ENCODE results near the gene RNF214.
"Not testable (repeated sequence)": the region's sequence is repeated elsewhere in the genome, so short reads cannot be mapped to it uniquely, and the experiment has no call there.

RNF214 gene

DNA sequence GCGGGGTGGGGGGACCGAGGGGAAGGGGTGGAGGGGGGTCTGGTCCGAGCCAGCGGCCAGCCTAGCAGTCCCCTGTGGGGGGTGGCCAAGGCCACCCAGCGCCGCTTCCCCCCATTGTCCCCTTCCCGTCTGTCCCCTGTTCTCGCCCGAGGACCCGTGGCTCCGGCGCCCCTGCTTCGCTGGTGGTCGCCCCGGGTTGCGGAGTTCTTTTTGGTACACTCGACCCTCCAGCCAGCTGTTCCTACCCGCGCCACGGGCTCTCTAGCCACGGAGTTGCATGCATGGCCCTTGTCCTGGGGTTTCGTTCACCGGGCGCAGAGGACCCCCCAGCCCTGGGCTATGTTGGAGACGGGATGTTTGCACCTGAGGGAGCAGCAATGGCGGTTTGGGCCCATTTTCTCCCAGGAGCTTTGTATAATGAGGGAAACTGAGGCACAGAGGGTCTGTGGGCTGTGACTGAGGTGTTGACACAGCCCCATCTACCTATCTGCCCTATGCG, 489 bp downstream of the RNF214 start:
- DNase-seq: no peak

DNA sequence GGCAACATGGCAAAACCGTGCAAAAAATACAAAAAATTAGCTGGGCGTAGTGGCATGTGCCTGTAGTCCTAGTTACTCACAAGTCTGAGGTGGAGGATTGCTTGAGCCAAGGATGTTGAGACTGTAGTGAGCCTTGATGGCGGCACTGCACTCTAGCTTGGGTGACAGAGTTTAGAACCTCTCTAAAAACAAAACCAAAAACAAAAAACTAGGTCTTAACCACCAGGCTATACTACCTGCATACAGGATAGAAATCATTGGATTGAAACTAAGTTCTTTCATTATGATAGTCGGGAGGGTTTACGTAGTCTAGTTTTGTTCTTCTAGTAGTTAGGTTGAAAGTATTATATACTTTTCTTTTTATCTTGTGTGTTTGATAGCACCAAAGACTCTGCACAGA, 5.8 kb downstream of the RNF214 start:
- no peak for DNase-seq

DNA sequence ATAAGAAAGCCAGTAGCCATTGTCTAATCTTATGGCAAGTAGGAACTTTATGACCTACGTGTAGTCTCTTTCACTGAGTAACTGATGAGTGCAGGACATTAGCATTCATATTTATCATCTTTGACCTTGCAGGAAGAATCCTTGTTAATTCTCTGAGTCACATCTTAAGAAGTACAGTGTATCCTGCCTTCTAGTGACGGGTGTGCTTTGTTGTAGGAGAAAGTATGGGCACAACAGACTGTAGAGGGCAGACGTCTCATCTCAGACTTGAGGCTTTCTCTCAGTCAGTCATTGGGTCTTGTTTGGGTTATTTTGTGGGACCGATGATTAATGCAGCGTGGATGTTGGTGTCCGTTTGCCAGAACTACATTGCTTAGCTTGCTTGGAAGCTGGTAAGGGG, 6.8 kb downstream of the RNF214 start:
- no peak for DNase-seq

DNA sequence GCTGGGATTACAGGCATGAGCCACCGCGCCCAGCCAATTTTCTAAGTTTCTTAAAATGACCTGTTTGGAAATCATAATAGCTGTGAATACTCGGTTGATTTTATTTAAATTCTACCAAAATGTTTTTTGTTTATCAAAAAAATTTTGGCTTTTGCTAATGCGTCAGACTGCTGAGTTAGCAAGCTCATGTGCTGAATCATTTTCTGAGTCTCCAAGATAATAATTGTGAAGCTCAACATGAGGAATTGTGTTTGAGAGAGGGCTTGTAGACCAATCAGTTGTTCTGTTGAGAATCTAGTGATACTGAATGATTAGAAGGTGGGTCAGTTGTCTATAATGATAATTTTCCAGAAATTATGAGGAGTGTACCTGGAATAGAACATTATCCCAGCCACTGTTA, 15.9 kb downstream of the RNF214 start:
- no peak for DNase-seq

DNA sequence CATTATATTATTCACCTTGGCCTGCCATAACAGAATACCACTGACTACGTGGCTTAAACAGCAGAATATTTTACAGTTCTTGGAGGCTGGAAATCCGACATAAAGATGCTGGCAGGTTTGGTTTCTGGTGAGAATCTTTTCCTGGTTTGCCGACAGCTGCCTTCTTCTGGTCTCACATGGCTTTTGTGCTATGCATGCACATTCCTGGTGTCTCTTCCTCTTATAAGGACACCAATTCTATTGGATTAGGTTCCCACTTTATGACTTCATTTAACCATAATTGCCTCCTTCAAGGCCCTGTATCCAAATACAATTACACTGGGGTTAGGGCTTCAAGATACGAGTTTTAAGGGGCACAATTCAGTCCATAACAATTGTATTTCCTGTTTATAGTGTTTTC, 17.1 kb downstream of the RNF214 start:
- no peak for DNase-seq

DNA sequence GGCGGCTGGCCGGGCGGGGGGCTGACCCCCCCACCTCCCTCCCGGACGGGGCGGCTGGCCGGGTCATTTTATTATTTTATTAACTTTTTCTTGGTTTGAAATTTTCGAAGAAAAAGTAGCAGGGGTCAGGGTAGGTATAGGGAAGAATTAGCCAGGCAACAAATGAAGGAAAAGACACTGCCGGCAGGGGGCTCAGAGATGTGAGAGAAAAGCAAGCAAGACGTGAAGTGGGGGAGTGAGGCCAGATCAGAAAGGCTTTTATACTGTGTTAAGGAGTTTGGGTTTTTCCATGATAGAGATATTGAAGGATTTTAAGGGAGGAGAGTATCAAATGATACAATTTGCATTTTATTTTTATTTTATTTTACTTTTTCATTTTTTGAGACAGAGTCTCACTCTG, 19.0 kb downstream of the RNF214 start:
- DNase-seq: no peak

DNA sequence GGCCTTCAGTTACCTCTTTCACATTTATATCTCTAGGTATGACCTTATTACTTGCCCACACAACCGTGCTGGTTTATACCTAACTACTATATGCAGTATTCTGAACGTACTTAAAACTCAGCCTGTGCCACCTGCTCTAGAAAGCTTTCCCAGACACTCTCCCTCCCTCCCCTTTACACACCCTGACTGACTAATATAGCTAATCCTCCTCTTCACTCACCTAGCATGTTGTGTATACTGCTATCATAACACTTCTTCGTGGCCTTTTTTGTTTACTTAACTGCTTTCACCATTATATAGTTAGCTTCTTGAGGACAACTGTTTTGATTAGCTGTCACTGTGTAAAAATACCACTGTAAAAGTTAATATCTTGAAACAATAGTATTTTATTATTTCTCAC, 23.5 kb downstream of the RNF214 start:
- no peak for DNase-seq

DNA sequence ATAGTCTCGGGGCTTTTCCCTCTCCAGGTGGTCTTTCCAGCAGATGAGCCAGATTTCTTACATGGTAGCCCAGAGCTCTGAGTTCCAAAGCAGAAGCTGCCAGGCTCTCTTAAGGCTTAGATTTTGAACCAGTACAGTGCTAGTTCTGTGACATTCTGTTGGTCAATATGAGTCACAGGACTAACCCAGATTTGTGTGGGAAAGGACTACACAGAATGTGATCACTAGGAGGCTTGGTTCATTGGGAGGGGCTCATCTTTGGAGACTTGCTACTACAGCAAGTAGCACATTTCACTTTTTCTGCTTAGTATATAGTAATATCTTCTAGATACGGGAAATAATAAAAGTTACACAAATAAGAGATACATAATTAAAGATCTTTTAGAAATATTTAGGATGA, 24.1 kb downstream of the RNF214 start:
- no peak for DNase-seq

DNA sequence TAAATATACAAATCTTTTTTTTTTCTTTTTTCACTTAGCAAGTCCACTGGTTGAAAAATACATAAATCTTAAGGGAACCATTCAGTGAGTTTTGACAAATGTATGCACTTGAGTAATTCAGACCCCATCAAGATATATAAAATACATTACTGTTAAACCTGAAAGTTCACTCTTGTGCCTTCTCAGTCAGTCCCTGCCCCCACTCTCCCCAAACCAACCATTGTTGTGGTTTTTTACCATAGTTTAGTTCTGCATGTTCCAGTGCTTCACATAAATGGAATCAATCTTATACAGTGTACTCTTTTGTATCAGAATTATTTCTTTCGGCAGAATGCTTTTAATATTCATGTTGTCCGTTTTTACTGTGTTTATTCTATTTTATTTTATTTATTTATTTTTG, 26.1 kb downstream of the RNF214 start:
- DNase-seq: no peak

DNA sequence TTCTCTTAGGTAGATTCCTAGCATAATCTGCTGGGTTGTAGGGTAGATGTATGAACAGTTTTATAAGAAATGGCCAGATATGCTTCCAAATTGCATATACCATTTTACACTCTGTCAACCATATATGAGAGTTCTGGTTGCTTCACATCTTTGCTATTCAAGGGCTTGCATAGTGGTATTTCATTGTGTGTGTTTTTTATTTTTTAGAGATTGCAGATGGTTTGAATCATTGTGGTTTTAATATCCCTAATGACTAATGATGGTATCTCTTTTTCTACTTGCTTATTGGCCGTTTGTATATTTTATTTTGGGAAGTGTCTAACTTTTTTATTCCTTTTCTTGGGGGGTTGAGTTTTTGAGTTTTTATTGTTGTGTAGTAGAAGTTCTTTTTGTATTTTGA, 26.9 kb downstream of the RNF214 start:
- no peak for DNase-seq

DNA sequence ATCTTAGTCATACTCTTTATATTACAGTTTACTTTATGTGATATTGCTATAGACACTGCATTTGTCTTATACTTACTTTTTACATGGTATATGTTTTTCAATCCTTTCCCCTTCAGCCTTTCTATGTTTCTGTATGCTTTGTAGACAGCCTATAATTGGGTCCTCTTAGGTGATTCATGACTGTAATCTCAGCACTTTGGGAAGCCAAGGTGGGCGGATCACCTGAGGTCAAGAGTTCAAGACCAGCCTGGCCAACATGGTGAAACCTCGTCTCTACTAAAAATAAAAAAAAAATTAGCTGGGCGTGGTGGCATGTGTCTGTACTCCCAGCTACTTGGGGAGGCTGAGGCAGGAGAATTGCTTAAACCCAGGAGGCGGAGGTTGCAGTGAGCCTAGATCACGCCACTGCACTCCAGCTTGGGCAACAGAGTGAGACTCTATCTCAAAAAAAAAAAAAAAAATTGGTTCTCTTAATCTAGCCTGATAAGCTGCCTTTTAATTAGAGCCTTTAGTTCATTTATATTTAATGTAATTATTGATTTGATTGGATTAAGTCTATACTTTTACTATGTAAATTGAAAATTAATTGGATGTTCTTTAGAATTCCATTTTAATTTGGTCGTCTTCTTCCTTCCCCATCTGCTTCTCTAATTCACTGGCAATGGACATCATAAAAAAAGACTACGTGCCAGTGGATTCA, 32.3 kb downstream of the RNF214 start:
- DNase-seq: not testable (repeated sequence)

DNA sequence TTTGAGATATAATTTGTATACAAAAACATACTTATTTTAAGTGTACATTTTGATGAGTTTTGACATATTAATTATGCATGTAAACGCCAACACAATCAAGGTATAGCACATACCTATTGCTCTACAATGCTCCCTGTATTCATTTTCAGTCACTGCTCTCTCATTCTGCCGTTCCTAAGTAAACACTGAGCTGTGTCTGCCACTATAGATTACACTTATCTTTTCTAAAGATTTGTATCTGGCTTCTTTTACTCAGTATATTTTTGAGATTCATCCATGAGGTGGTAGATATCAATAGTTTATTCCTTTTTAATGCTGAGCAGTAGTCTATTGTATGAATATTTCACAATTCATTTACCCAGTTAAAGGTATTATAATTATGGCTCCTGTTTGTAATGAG, 33.3 kb downstream of the RNF214 start:
- DNase-seq: no peak

DNA sequence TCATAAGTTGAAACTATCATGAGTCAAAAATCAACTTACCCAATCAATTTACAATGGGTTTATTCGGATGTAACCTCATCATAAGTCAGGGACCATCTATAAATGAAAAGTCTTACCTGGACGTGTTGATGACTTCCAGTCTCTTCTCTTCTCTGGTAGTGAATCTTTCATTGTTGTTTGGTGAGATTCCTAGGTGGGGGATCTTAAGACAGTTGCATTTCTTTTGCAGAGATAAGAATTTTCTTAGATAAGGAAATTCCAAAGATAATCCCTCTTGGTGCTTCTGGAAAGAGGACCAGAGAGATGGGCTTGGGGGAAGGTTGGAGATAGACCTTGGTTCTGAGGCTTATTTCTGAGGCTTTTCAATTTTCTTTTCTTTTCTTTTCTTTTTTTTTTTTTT, 37.4 kb downstream of the RNF214 start:
- DNase-seq: no peak

DNA sequence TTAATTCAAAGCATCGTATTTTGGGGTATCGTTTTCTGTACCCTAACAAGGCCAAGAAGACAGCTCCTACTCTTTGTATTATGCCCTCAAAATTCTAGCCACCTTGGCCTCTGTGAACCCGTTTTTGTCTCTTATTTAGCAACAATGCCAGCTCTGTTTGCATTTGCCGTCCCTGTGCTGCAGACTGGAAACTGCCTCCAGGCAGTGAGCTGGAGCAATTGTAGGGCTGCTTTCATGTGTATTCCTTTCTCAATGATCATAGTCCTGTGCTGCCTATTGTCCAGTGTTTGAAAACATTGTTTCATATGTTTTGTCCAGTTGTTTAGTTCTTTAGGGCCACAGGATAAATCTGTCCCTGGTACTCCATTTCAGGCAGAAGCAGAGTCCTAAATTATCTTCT, 38.7 kb downstream of the RNF214 start:
- no peak for DNase-seq

DNA sequence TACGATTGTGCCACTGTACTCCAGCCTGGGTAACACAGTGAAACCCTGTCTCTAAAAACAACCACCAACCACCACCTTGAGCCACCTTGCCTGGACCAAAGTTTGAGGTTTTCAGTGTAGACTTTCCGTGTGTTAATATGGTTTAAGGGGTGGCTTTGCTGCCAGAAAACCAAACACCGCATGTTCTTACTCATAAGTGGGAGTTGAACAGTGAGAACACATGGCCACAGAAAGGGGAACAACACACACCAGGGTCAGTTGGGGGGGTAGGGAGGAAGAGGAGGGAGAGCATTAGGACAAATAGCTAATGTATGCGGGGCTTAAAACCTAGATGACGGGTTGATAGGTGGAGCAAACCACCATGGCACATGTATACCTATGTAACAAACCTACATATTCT, 39.7 kb downstream of the RNF214 start:
- not testable (repeated sequence) for DNase-seq

DNA sequence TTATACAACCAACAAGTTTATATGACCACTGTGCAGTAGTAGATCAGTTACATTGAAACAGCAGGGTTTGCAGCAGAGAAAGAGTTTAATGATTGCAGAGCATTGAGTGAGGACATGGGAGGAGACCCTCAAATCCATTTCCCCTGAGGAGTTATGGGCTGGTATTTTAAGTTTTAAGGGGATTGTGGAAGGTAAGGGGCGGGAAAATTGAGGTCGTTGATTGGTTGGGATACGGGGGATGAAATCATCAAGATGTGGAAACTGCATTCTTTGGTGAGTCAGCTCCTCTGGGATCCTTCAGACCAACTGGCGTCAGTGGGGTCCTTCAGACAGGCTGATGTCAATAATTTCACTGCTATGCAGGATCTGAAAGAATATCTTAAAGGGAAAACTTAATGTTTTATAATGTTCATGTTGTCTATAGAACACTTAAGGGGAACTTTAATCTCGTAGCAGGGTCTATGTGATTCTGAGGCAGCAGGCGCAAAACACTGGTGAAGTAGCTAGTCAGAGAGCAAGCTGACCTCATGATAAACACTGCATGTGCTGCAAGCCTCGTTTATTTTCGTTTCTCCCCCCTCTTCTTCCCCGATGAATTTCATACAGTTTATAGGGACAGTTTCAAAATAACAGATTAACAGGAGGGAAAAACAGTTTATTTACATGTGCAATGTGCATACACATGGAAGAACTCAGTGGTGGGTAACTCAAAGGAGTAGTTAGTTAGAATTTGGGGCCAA, 41.2 kb downstream of the RNF214 start:
- no peak for DNase-seq

DNA sequence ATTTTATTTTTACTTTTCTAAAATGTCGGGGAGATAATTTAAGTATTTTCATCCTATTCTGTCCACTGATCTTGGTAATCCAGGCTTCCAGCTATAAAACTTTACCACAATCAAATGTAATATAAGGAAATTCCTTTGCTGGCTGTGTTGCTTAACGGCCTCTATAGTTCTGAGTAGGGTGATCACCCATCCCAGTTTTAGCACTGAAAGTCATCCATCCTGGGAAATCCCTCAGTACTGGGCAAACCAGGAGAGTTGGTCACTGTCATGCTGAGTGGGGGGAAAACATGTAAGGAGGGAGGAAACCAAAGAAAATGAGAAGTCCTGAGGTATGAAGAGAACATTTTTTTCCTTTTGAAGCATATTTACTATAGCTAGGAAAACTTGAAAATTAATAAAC, 45.9 kb downstream of the RNF214 start:
- DNase-seq: no peak

DNA sequence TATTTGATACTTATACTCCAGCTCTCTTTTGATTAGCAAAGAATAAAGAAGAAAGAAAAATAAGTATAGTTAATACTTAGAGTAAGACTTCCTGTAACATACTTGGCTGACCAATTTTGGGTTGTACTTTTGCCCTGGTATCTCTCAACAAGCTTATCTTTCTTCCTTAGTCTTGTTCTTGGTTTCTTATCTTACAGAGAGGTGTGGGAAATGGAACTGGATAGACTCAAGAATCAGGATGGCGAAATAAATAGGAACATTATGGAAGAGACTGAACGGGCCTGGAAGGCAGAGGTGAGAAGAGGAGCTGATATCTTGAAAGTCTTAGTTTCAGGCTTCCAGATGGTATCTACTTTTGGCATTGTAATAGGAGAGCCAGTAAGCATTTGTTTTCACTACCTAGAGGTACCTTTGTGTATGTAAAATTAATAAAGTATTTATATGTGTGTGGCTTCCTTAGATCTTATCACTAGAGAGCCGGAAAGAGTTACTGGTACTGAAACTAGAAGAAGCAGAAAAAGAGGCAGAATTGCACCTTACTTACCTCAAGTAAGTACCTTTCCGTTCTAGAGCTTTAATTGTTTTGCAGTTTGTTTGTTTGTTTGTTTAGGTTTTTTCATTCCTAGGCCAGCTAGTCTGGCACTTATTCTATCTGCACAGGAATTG, 47.4 kb downstream of the RNF214 start:
- DNase-seq: no peak

DNA sequence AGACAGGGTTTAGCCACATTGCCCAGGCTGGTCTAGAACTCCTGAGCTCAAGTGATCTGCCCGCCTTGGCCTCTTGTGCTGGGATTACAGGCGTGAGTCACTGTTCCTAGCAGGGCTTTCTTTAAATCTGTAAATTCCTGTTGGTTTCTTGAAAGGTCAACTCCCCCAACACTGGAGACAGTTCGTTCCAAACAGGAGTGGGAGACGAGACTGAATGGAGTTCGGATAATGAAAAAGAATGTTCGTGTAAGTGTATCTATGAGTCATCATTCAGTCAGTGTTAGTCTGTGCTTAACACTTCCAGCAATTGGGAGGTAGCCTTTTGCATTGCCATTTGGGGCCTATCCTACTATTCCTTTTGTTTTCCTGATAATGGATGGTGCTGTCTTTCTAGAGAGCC, 48.7 kb downstream of the RNF214 start:
- no peak for DNase-seq

DNA sequence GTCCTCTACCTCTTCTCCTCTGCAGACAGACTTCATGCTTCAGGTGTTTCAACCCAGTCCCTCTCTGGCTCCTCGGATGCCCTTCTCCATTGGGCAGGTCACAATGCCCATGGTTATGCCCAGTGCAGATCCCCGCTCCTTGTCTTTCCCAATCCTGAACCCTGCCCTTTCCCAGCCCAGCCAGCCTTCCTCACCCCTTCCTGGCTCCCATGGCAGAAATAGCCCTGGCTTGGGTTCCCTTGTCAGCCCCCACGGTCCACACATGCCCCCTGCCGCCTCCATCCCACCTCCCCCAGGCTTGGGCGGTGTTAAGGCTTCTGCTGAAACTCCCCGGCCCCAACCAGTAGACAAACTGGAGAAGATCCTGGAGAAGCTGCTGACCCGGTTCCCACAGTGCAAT, 49.4 kb downstream of the RNF214 start:
- DNase-seq: no peak

DNA sequence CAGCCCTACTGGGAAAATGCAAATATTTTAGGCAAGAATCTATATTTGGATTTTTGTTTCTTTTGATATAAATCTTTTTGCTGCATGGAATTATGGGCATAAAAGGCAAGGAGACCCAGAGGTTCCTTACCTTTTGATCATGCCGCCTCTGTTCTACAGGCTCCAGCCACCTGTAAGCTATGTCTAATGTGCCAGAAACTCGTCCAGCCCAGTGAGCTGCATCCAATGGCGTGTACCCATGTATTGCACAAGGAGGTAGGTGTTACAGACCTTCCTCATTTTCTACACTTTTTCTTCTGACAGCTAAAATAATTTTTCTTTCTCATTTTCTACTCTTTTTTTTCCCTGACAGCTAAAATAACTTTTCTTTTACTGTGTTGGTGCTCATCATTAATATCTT, 50.5 kb downstream of the RNF214 start:
- DNase-seq: no peak

DNA sequence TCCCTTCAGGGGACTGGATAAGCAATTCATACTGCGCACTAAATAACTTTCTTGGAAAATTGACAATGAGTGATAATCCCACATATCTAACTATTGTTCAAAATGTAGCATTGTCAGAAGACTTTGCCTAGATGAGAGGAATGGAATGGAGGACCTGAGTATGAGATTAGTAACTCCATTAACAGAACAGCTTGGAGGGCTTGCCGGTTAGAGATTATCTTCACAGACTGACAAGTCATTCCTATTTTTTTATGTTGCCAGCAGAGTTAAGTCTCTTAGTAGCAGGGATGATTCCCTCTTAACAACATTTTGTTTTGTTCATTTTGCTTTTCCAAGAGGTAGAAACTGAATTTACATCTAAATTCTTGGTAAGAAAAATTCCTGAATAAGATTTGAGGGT, 51.6 kb downstream of the RNF214 start:
- DNase-seq: no peak

DNA sequence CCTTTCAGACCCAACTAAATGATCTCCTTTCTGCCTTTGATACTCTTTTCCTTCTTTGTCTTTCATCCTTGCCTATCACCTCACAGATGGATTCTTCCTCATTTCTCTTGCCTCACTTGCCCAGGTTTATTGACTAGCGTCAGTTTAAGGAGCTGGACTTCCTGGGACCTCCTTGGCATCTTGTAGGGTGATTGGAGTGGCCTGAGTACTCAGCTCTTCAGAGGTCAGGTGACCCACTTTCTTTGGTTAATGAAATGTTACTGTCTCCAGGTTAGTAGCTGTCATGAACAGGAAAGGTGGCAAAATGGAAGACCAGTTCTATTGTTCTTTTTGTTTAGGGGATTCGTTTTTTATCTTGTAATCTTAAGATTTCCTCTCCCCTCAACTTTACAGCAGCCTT, 54.1 kb downstream of the RNF214 start:
- DNase-seq: no peak

DNA sequence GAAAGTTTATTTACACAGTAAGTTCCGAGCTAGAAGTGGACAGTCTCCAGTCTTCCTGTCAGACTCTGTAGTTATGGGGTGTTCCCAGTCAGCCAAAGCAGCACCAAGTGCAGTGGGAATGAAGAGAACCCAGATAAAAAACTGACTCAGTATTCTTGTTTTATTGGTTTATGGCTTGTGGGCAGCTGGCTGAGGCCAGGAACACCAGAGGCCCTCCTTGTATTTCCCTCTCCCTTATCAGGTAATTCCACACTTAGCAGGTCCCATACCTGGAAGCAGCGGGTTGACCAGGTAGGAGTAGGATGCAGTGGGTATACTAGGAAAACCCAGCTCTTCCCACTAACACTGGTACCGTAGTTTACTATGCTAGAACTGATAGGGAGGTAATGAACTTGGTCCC, 55.2 kb downstream of the RNF214 start:
- DNase-seq: no peak

Data from stimulated activated CD4-positive, alpha-beta T cell treated with anti-CD3 and anti-CD28 coated beads, Interleukin-4, amount 100 ng/mL, for 1 hour (primary cell).